Astrocyte of the cerebellum (primary cell): ENCODE measurements around the gene CCDC17.

Experiments
- DNase-seq: peaks from one replicate; pipeline ENCODE4 v3.0.0-alpha.2; 2011; ENCODE audit warnings: low read depth
- H3K4me3 ChIP-seq: 2 replicates; pipeline ENCODE4 v1.5.1; 2011; ENCODE audit warnings: mild to moderate bottlenecking, low read depth, low read length, moderate library complexity
- CTCF ChIP-seq: IDR thresholded peaks from 2 replicates; pipeline ENCODE4 v1.5.1; 2012; ENCODE audit warnings: low read length, low read depth, moderate library complexity, mild to moderate bottlenecking; ENCODE audit errors: missing control alignments
- in situ Hi-C: cut with HindIII; loops from 2 replicates; pipeline ENCODE4 v1.10.0; 2017; ENCODE audit warnings: low sequenced_read_pairs

The CCDC17 gene

DNA sequence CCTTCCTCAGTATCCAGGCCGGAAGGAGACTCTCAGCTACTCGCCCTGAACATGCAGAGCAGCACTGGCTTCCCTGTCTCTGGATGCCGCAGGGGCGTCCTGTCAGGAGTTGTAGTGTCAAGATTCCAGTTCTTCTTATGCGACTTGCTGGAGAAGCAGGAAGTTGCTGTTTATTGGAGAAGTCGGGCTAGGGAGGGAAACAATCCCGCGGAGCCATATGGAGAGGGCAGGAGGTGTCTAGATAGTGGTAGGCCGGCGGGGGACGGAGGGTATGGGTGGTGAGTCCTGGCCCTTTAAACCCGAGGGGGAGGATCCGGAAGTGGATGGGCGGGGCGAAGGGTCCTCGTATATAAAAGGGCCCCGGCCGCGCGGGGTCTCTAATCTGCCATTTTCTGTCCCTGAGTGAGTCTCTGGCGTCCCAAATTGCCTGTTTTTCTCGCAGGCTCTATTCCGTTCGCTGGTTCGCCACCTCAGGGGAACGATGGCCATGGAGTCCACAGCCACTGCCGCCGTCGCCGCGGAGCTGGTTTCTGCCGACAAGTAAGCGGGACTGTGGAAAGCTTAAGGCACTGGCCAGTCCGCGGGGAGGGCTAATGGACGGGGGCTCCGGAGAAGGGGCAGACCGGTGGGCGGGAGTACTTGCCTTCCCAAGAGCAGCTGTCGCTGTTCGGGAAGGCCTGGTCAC lies 40.0 kb downstream of the CCDC17 start, which contains the start of gene NASP:
NASP (plus strand) TSS at position 376 of the 685 bp plus-strand sequence; CDS start at position 482, 106 bp downstream.
- peak within 1 kb of the TSS; percentile 95 for H3K4me3 ChIP-seq
- no peak for TF ChIP-seq CTCF
- DNase-seq = peak; percentile 53
- in situ Hi-C loops = no loop called here

DNA sequence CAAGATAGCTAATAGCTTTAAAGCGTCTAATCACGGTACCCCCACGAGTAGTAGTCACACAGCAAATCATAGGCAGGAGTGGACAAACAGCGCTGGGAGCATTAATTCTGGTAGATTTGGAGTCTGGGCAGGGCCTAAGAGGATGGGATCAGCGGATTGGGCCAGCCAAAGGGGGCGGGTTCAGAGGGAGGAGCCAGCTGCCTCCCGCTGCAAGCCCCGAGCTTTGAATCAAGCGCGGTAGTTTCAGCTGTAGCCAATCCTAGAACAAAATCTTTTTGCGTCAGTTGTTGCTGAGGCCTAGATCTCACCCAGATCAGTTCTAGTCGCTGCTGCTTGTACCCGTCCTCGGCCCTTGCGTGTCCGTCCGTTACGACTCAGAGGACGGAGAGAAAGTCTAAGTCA lies 40.6 kb downstream of the CCDC17 start:
- TF ChIP-seq CTCF = no peak
- in situ Hi-C loops = no loop called here
- peak; percentile 96 for DNase-seq
- H3K4me3 ChIP-seq = peak overlapping the region; percentile 95

DNA sequence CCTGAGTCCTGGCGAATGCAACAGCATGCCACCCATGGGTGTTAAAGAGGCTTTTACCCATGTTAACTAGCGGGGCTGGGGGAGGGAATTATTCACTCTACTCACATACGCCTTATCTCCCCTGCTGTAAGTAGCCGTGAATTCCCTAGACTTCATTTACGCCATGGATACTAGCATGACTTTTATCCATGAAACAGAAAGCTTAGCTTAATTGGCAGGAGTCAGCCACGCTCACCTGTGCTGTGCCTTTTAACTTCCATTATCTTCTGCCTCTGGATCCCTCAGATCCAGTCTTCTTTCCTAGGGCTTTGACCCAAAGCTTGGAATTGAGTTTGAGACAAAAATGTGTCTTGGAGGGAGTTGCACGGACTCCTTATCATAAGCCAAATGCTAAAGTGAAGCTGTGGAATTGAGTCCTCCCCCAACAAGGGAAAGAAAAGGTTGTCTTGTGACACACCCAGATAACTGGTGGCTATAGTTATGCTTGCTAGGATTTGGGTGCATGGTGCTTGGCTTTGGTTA lies 49.7 kb downstream of the CCDC17 start:
- H3K4me3 ChIP-seq = no peak overlapping the region
- in situ Hi-C loops = no loop called here
- no peak for DNase-seq
- TF ChIP-seq CTCF = no peak

- in situ Hi-C loops = no loop called here
- H3K4me3 ChIP-seq = no peak overlapping the region
- TF ChIP-seq CTCF = no peak
- no peak for DNase-seq
These were observed 50.5 kb downstream of the CCDC17 start for GRCh38 chr1:45573231-45573804.

DNA sequence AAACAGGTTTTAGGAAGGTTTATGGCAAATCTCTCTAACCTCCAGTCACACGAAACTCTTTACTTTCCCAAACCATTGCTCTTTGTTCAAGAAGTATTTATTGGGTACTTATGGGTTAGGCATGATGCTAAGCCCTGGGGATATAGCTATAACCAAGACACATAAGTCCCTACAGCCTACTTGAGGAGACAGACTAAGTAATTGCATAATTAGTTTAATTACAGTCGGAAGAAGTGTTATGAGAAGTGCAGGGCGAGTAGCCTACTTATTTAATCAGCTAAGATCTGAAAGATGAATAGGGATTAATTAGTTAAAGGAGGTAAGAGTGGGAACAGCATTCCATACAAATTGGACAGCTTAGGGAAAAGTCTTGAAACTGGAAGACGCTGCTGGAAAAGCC lies 53.2 kb downstream of the CCDC17 start:
- no peak overlapping the region for H3K4me3 ChIP-seq
- TF ChIP-seq CTCF = no peak
- no peak for DNase-seq
- in situ Hi-C loops = no loop called here
